Neural crest cell (in vitro differentiated cells): ENCODE results near the gene CLCA1. TPM values are rescaled to one million over a fixed set of nuclear protein-coding genes. Genes with fewer than 3 reads are reported as not detected.

Experiments
- DNase-seq: peaks from one replicate; pipeline ENCODE4 v3.0.0; 2021; ENCODE audit warnings: low read depth, mixed read lengths, low spot score
- H3K27ac Mint-ChIP-seq: one replicate; pipeline ENCODE4 v1.8.0; 2021; ENCODE audit warnings: mild to moderate bottlenecking, mixed read lengths; ENCODE audit not compliant: unreplicated experiment
- H3K27me3 Mint-ChIP-seq: 2 replicates; pipeline ENCODE4 v1.8.0; 2021; ENCODE audit warnings: low read depth, mild to moderate bottlenecking, mixed read lengths
- H3K36me3 Mint-ChIP-seq: 2 replicates; pipeline ENCODE4 v1.8.0; 2021; ENCODE audit warnings: low read depth, mild to moderate bottlenecking, mixed read lengths
- H3K4me1 Mint-ChIP-seq: 2 replicates; pipeline ENCODE4 v1.8.0; 2021; ENCODE audit warnings: mixed read lengths
- H3K4me3 Mint-ChIP-seq: one replicate; pipeline ENCODE4 v1.8.0; 2021; ENCODE audit warnings: mild to moderate bottlenecking, mixed read lengths
- H3K9me3 Mint-ChIP-seq: 2 replicates; pipeline ENCODE4 v1.8.0; 2021; ENCODE audit warnings: mixed read lengths
- total RNA-seq: library from RNA; stranded (reverse); gene quantifications from 2 replicates; pipeline ENCODE4 v1.2.1, GENCODE V29; 2021
- TF ChIP-seq, protein P1 (sequence below): fragments of 200-600 bp; sonication (generic); conservative IDR thresholded peaks from 2 replicates; pipeline ENCODE4 v1.5.0; 2021; ENCODE audit warnings: antibody characterized with exemption, mild to moderate bottlenecking

CLCA1 gene
- total RNA-seq, 1 donor from 2014 or later, result not detected

DNA sequence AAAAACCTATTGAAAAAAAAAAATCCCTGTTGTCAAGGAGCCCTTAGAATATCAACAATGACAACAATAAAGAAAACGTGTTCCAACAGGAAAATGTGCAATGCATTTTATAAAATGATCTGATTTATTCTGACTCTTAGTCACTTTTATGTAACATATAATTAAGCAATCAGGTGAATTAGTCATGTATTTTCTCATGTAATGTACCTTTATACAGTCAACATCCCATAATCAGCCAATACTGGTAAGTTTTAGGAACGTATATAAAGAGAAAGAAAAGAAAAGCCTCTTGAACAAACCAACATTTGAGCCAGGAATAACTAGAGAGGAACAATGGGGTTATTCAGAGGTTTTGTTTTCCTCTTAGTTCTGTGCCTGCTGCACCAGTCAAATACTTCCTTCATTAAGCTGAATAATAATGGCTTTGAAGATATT is 78.1 kb downstream of the CLCA1 start, which contains the start of gene CLCA4:
CLCA4 (plus strand) TSS at position 292 of the 435 bp plus-strand sequence; CDS start at position 334, 42 bp downstream.
- Mint-ChIP-seq H3K27me3 (no peaks in the 10 kb centered on the region), H3K36me3 (no peaks in the 10 kb centered on the region), H3K27ac (no peak within 1 kb of the TSS), H3K4me3 (no peak within 1 kb of the TSS), H3K4me1 (peaks cover 15% of the 10 kb centered on the region), H3K9me3 (peaks cover 8% of the 10 kb centered on the region)
- no peak for DNase-seq
- TF ChIP-seq, protein P1, sequence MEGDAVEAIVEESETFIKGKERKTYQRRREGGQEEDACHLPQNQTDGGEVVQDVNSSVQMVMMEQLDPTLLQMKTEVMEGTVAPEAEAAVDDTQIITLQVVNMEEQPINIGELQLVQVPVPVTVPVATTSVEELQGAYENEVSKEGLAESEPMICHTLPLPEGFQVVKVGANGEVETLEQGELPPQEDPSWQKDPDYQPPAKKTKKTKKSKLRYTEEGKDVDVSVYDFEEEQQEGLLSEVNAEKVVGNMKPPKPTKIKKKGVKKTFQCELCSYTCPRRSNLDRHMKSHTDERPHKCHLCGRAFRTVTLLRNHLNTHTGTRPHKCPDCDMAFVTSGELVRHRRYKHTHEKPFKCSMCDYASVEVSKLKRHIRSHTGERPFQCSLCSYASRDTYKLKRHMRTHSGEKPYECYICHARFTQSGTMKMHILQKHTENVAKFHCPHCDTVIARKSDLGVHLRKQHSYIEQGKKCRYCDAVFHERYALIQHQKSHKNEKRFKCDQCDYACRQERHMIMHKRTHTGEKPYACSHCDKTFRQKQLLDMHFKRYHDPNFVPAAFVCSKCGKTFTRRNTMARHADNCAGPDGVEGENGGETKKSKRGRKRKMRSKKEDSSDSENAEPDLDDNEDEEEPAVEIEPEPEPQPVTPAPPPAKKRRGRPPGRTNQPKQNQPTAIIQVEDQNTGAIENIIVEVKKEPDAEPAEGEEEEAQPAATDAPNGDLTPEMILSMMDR, result no peak

DNA sequence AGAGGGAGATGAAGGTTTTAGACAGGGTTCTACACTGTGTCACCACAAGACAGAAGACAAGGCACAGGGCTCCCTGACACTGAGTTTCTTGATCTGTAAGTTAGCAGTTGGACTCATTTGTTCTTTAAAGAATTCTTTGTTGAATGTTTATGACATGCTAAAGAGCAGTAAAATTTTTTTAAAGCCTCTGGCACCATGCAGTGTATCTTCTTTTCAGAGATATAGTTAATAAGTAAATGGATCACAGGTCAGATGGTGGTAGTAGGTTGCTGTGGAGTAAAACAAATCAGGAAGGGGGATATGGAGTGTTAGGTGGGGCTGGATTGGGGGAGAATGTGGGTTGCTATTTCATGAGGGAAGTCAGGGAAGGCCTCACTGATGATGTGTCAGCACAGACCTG is 80.1 kb downstream of the CLCA1 start:
- H3K4me1 Mint-ChIP-seq, result peaks cover 15% of the 10 kb centered on the region
- no peak overlapping the region for H3K27ac Mint-ChIP-seq
- no peak overlapping the region for H3K4me3 Mint-ChIP-seq
- TF ChIP-seq, protein P1, result no peak
- H3K9me3 Mint-ChIP-seq, result peaks cover 8% of the 10 kb centered on the region
- H3K36me3 Mint-ChIP-seq, result no peaks in the 10 kb centered on the region
- DNase-seq, result no peak
- H3K27me3 Mint-ChIP-seq, result no peaks in the 10 kb centered on the region

Other genes starting within 250 kb of the CLCA1 start
- gene ODF2L, start 72.6 kb upstream of the CLCA1 start, total RNA-seq, result 43.9 and 45.8 TPM in 2 replicates
- not detected in 2 replicates for gene CLCA2, start 44.8 kb upstream of the CLCA1 start, total RNA-seq
- gene CLCA4, start 78.2 kb downstream of the CLCA1 start, total RNA-seq, result not detected in 2 replicates
- gene SH3GLB1, start 235.6 kb downstream of the CLCA1 start, total RNA-seq, result 51.9 and 55.3 TPM in 2 replicates